ENCODE results near the gene CEP164.

DNA sequence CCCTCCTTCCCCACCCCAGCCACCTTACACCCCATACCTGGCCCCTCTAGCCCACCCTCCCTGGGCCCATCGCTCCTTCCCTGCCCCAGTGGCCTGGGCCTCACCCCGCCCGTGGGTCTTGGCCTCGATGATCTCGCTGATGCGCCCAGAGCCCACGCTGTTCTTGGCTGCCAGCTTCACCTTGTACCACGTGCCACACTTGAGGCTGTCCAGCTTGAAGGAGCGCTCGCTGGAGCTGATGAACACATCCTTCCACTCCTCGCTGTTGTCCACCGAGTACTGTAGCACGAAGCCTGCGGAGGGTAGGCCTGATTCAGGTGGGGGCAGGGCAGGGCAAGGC, 110.1 kb downstream of the CEP164 start:
- TF ChIP-seq POLR2A (IDR thresholded peaks at IDR 0.05) (no peak), POLR2AphosphoS5 (IDR thresholded peaks at IDR 0.05) (no peak)
- TF ChIP-seq, protein P1, sequence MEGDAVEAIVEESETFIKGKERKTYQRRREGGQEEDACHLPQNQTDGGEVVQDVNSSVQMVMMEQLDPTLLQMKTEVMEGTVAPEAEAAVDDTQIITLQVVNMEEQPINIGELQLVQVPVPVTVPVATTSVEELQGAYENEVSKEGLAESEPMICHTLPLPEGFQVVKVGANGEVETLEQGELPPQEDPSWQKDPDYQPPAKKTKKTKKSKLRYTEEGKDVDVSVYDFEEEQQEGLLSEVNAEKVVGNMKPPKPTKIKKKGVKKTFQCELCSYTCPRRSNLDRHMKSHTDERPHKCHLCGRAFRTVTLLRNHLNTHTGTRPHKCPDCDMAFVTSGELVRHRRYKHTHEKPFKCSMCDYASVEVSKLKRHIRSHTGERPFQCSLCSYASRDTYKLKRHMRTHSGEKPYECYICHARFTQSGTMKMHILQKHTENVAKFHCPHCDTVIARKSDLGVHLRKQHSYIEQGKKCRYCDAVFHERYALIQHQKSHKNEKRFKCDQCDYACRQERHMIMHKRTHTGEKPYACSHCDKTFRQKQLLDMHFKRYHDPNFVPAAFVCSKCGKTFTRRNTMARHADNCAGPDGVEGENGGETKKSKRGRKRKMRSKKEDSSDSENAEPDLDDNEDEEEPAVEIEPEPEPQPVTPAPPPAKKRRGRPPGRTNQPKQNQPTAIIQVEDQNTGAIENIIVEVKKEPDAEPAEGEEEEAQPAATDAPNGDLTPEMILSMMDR (IDR thresholded peaks at IDR 0.05), result no peak

All from transverse colon (tissue), 4 donors.